ENCODE results near the gene NAA40.
"Not testable (repeated sequence)": the region's sequence is repeated elsewhere in the genome, so short reads cannot be mapped to it uniquely, and the experiment has no call there.

Gene NAA40

GRCh38 chr11:63929616-63930015 lies 9.2 kb upstream of the NAA40 start:
- DNase-seq = no peak
- in situ Hi-C loops (cut with MboI; ENCODE audit: low pct_unique_long_range_greater_than_20kb, low sequenced_read_pairs) = no loop called here

- in situ Hi-C loops (cut with MboI; ENCODE audit: low pct_unique_long_range_greater_than_20kb, low sequenced_read_pairs) = no loop called here
- no peak for DNase-seq
Measured at GRCh38 chr11:63931045-63931444, 7.8 kb upstream of the NAA40 start.

DNA sequence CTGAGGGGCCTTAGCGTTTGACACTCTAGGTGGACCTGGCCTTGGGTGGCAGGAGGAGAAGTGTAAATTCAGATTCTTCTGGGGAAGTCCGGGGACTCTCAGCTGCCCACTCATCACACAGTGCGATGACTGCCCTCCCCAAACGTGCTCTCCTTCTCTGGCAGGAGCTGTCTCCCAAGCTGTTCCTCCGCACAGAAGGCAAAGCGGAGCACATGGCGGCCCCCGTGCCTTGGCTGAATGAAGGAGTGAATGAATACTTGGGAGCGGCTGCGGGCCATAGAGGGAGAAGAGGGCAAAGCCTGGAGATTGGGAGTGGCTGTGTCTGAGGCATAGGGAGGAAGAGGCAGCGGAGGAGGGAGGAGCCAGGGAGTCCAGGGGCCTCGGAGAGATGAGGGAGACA lies 6.9 kb upstream of the NAA40 start:
- in situ Hi-C loops (cut with MboI; ENCODE audit: low pct_unique_long_range_greater_than_20kb, low sequenced_read_pairs) = no loop called here
- DNase-seq = no peak

DNA sequence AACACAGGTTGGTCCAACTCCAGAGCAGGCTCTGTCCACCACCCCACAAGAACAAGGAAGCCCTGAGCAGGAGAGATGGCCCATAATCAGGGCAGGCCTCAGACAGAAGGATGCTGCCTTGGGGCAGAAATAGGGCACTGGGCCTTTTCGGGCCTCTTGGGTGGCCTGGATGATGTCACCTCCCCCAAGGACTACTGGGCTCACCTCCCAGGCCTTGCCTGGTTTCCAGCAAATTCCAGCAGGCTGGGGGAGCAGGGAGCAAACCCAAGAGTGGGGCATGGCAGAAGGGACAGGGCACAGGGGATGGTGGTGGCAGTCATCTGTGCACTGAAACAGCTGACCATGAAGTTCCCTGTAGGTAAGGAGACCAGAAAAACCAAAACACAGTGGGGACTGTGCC lies 5.3 kb upstream of the NAA40 start:
- no peak for DNase-seq
- in situ Hi-C loops (cut with MboI; ENCODE audit: low pct_unique_long_range_greater_than_20kb, low sequenced_read_pairs) = no loop called here

DNA sequence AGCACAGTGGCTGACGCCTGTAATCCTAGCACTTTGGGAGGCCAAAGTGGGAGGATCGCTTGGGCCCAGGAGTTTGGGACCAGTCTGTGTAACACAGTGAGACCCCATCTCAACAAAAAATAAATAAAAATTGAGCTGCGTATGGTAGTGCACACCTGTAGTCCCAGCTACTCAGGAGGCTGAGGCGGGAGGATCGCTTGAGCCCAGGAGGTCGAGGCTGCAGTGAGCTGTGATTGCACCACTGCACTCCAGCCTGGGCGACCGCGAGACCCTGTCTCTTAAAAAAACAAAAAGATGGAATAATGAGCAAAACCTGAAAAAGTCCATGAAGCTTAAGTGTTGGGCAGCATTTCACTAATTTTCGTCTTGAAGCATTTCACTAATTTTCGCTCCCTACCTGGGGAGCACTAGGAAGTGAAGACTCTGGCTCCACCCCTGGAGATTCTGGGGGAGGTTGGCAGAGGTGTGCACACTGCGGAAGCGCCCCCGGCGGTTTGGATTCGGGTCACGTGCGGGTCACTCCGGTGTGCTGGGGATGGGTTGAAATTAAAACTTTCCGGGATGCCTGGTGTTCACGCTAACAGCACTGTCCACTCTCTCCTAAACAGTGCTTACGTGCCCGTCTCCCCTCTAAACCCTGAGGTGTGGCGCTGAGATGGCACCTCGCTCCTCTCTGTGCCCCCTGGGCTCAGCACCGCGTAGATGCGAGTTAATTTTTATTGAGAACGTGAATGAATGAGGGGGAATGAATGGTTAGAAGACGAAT lies 906 bp upstream of the NAA40 start:
- DNase-seq = no peak
- in situ Hi-C loops (cut with MboI; ENCODE audit: low pct_unique_long_range_greater_than_20kb, low sequenced_read_pairs) = no loop called here

DNA sequence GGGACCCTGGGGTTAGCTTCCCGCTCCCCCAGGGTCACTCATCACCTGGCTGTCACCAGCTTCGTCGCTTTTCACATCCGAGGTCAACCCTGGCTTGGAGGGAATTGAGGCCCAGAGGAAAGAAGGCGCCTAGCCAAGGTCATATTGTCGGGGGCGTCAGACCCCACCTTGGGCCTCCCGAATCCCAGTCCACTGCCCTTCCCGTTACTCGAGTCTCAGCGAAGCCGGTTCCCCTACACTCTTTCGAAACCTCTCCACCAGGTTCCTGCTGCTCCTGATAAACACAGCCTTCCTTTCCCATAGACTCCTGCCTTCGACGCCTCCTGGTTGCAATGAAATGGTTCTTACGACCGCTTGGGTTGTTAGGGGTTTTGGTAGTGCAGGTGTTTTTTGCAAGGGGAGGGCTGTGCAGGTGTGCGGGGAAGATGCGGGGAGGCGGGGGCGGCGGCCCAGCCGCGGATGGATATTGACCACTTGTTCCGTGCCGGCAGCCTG lies 642 bp downstream of the NAA40 start:
- in situ Hi-C loops (cut with MboI; ENCODE audit: low pct_unique_long_range_greater_than_20kb, low sequenced_read_pairs) = no loop called here
- peak; percentile 29 for DNase-seq

- DNase-seq = peak; percentile 55
- in situ Hi-C loops (cut with MboI; ENCODE audit: low pct_unique_long_range_greater_than_20kb, low sequenced_read_pairs) = no loop called here
Measured at GRCh38 chr11:63940786-63941185, 2.0 kb downstream of the NAA40 start.

GRCh38 chr11:63941901-63942300 lies 3.1 kb downstream of the NAA40 start:
- in situ Hi-C loops (cut with MboI; ENCODE audit: low pct_unique_long_range_greater_than_20kb, low sequenced_read_pairs) = no loop called here
- DNase-seq = no peak

- no peak for DNase-seq
- in situ Hi-C loops (cut with MboI; ENCODE audit: low pct_unique_long_range_greater_than_20kb, low sequenced_read_pairs) = no loop called here
Measured at GRCh38 chr11:63942803-63943202, 4.0 kb downstream of the NAA40 start.

- in situ Hi-C loops (cut with MboI; ENCODE audit: low pct_unique_long_range_greater_than_20kb, low sequenced_read_pairs) = no loop called here
- no peak for DNase-seq
Measured at GRCh38 chr11:63944987-63945386, 6.2 kb downstream of the NAA40 start.

DNA sequence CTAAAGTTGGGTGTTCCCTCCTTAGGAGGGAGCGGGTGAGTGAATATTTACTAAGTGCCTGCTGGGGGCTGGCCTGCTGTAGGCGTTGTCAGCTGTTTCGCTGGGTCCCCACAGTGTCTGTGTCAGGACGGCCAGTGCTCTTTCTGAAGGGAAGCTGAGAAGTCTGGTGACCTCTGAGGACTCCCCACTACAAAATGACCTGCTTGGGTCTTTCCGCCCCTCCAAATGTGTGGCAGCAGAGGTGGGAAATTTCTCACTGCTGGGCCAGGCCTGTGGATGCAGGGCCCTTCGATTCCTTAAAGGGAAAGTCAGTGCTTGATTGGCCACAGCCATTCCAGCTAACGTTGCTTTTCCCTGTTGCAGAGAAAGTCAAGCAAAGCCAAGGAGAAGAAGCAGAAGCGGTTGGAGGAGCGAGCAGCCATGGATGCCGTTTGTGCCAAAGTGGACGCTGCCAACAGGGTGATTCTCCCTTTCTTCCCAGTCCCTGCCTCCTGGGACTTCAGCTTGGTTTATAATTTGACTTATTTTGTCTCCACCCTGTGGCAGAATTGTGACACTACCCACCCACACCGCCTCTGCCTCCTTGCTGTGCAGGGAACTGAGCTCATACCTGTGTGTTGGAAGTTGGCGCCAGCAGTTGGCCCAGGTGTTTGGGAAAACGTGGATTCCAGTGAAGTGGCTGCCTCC lies 6.8 kb downstream of the NAA40 start:
- peak; percentile 74 for DNase-seq
- in situ Hi-C loops (cut with MboI; ENCODE audit: low pct_unique_long_range_greater_than_20kb, low sequenced_read_pairs) = no loop called here

DNA sequence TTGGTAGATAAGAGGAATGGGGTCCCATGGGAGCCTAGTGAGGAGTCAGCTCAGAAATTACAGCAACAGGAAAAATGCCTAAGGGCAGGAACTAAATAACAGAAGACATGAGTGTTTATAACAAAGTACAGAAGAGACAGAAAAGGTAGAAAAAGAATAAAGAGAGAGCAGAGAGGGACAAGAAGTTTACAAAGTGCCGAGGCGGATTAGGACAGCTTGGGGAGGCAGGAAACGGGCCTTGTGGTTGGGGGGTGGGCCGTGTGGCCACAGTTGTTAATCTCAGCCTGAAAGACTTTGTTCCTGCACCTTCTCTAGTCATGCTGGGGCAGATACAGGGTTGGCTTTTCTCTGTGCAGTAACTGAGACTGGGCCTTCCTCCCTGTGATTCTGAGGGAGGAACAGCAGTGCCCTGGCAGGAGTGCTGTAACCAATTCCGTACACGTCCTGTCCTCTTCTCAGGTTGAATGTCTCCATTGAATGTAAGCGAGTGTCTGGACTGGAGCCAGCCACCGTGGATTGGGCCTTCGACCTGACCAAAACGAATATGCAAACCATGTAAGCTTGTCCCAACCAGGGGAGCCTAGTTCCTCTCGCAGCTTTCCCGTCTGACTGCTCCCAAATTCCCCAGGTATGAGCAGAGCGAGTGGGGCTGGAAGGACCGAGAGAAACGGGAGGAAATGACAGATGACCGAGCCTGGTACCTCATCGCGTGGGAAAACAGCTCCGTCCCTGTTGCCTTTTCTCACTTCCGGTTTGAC lies 13.2 kb downstream of the NAA40 start:
- in situ Hi-C loops (cut with MboI; ENCODE audit: low pct_unique_long_range_greater_than_20kb, low sequenced_read_pairs) = no loop called here
- peak; percentile 72 for DNase-seq

DNA sequence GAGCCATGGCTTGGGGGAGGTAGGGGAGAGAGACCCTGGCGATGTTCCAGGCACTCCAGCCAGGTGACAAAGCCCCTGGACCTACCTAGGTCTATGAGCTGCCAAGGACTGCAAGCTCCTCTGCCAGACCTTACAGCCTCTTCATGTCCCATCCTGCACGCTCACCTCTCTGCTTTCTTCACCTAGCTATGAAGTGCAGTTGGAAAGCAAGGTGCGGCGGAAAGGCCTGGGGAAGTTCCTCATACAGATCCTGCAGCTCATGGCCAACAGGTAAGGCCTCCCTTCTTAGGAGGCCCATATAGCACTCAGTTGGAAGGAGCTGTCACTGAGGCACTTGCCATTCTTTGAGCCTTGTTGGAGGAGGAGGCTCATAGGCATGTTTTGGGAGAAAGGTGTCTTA lies 13.8 kb downstream of the NAA40 start:
- no peak for DNase-seq
- in situ Hi-C loops (cut with MboI; ENCODE audit: low pct_unique_long_range_greater_than_20kb, low sequenced_read_pairs) = no loop called here

DNA sequence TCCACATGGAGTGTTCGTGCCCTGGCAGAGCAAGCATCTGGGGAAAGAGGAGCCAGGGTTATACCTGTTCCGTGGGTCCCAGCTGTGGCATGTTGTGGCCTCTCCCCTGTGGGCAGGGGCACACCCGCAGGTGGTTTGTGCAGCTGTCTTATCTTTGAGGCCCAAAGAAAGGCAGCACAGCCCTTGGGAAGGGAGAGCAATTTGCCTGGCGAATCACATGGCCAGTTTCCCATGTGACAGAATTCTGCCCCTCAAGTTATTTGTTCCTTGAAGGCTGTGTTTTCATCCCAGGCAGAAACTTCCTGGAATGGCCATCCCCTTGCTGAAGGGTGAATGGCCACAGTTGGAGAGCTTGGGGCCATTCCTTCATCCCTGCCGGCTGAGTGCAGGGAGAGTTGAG lies 19.2 kb downstream of the NAA40 start:
- in situ Hi-C loops (cut with MboI; ENCODE audit: low pct_unique_long_range_greater_than_20kb, low sequenced_read_pairs) = no loop called here
- DNase-seq = no peak

DNA sequence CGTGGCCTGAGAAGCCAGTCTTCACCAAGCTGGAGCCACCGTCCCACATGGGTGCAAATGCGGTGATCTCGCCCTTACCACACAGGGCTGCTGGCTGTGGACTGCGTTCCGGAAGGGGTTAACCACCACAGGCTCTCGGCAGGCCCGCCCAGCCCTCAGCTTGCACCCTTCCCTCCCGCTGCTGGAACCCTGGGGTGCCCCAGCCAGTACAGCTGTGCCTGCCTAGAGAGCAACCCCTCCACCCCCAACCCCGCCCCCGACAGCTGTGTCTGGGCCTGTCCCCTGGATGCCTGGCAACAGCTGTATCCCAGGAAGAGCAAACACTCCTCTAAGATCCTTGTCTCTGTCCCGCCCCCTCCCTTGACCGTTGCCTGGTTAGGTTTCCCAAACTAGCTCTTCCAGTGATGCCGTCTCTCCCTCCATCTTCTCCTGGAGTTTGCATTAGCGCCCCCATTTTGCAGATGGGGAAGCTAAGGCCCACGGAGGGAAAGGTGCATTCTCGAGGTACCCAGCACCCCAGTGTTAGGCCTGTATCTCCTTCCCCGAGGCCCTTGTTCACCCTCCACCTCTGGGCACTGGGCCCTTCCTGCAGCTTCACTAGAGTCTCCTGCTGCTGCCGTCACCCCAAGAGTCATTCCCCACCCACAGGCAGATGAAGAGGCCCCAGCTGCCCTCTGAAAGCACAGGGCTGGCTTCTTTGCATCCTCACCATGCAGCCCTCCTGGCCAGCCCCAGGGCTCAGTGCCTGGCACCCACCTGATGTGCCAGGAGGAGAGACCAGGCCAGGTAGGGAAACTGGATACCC lies 23.0 kb downstream of the NAA40 start:
- in situ Hi-C loops (cut with MboI; ENCODE audit: low pct_unique_long_range_greater_than_20kb, low sequenced_read_pairs) = no loop called here
- peak; percentile 34 for DNase-seq

GRCh38 chr11:63963895-63964294 lies 25.1 kb downstream of the NAA40 start:
- DNase-seq; in situ Hi-C loops (cut with MboI; ENCODE audit: low pct_unique_long_range_greater_than_20kb, low sequenced_read_pairs): not testable (repeated sequence)

GRCh38 chr11:63966444-63966843 lies 27.6 kb downstream of the NAA40 start:
- in situ Hi-C loops (cut with MboI; ENCODE audit: low pct_unique_long_range_greater_than_20kb, low sequenced_read_pairs) = no loop called here

DNA sequence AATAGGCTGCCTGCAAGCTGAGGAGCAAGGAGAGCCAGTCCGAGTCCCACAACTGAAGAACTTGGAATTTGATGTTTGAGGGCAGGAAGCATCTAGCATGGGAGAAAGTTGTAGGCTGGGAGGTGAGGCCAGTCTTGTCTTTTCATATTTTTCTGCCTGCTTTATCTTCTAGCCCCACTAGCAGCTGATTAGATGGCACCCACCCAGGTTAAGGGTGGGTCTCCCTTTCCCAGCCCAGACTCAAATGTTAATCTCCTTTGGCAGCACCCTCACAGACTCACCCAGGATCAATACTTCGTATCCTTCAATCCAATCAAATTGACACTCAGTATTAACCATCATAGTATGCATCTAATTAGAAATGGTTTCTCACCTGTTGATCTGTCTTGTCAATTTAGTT lies 30.7 kb downstream of the NAA40 start:
- in situ Hi-C loops (cut with MboI; ENCODE audit: low pct_unique_long_range_greater_than_20kb, low sequenced_read_pairs) = no loop called here
- no peak for DNase-seq

More at GRCh38 chr11:63966444-63966843, 27.6 kb downstream of the NAA40 start:
- DNase-seq = no peak

DNA sequence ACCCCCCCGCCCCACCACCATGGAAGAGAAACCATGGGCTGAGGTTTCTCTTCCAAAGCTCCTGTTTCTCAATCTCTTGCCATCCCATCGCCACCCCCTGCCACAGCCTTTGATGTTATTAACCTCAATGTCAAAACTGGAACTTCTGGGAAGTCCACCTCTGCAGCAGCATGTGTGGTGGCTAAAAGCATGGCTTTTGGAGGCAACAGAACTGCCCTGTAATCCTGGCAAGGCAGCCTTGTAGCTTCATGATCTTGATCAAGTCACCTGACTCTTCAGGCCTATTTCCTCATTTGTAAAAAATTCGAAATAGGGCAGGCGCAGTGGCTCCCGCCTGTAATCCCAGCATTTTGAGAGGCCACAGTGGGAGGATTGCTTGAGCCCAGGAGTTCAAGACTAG lies 32.1 kb downstream of the NAA40 start:
- in situ Hi-C loops (cut with MboI; ENCODE audit: low pct_unique_long_range_greater_than_20kb, low sequenced_read_pairs) = no loop called here
- DNase-seq = no peak

Data from KBM-7 (cell line).